ENCODE data around the gene TTC28. TPM values are rescaled to one million over a fixed set of nuclear protein-coding genes. Genes with fewer than 3 reads are reported as not detected.
A peak's percentile ranks its signal among the peaks of the same experiment; 100 is the strongest.

Gene TTC28
- total RNA-seq, 4 donors from 2014 or later: 35.1 to 138 (median 50.8) TPM

- H3K9me3 ChIP-seq: no peaks in the 10 kb centered on the region
Observed at GRCh38 chr22:28329186-28330073, 350.2 kb downstream of the TTC28 start.

GRCh38 chr22:28328756-28329155 lies 350.9 kb downstream of the TTC28 start:
- Histone ChIP-seq H3K4me1 (peaks cover 0 to 36% (median 0%) of the 10 kb centered on the region in 3 donors), H3K4me3 (no peak overlapping the region), H3K27me3 (no peaks in the 10 kb centered on the region), H3K27ac (no peak overlapping the region), H3K36me3 (no peaks in the 10 kb centered on the region), H3K9me3 (no peaks in the 10 kb centered on the region)
- 86 to 93% methylated on average over 1 of the region's 1 CpG for WGBS, 2 donors (ENCODE audit: low coverage in 1 of 2)
- ATAC-seq: no peak
- no peak for TF ChIP-seq POLR2AphosphoS5 (IDR thresholded peaks at IDR 0.05)
- TF ChIP-seq EP300 (IDR thresholded peaks at IDR 0.05): no peak
- TF ChIP-seq POLR2A (IDR thresholded peaks at IDR 0.05): no peak
- TF ChIP-seq CTCF (IDR thresholded peaks at IDR 0.05): no peak

More at GRCh38 chr22:28329186-28330073, 350.2 kb downstream of the TTC28 start:
- TF ChIP-seq POLR2A (IDR thresholded peaks at IDR 0.05) (no peak), CTCF (IDR thresholded peaks at IDR 0.05) (no peak), EP300 (IDR thresholded peaks at IDR 0.05) (no peak), POLR2AphosphoS5 (IDR thresholded peaks at IDR 0.05) (no peak)
- peak; percentile 70 for ATAC-seq
- H3K27me3 ChIP-seq: no peaks in the 10 kb centered on the region
- H3K36me3 ChIP-seq: no peaks in the 10 kb centered on the region
- H3K4me3 ChIP-seq: no peak overlapping the region
- no peak overlapping the region for H3K27ac ChIP-seq
- 61 to 80% methylated on average over 3 of the region's 3 CpGs for WGBS, 2 donors (ENCODE audit: low coverage in 1 of 2)
- peaks cover 0 to 36% (median 0%) of the 10 kb centered on the region in 3 donors for H3K4me1 ChIP-seq

DNA sequence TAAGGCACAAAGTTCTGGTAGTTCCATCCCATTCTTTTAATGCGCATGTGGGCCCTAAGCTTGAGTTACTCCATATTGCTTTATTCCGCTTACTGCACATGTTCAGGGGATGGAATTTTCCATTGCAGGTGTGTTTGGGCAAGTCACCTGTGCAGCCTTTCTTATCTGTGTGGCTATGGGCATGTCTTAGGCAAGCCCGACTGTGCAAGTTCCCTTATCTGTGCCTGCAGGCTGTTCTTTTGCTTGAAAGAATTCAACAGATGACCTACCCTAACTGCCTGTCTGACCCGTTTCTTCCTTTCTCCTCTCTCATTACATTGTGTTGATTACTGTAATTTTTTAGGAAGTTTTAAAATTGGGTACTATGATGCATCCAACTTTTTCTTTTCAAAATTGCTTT lies 363.6 kb downstream of the TTC28 start:
- TF ChIP-seq POLR2A (IDR thresholded peaks at IDR 0.05) (no peak), POLR2AphosphoS5 (IDR thresholded peaks at IDR 0.05) (no peak), EP300 (IDR thresholded peaks at IDR 0.05) (no peak), CTCF (IDR thresholded peaks at IDR 0.05) (no peak)
- 92 to 95% methylated on average over 4 of the region's 4 CpGs for WGBS, 2 donors (ENCODE audit: low coverage in 1 of 2)
- Histone ChIP-seq H3K36me3 (no peaks in the 10 kb centered on the region), H3K27me3 (no peaks in the 10 kb centered on the region), H3K4me1 (peaks cover 0 to 9% (median 0%) of the 10 kb centered on the region in 3 donors), H3K9me3 (no peaks in the 10 kb centered on the region), H3K27ac (no peak overlapping the region), H3K4me3 (no peak overlapping the region)
- no peak for ATAC-seq

DNA sequence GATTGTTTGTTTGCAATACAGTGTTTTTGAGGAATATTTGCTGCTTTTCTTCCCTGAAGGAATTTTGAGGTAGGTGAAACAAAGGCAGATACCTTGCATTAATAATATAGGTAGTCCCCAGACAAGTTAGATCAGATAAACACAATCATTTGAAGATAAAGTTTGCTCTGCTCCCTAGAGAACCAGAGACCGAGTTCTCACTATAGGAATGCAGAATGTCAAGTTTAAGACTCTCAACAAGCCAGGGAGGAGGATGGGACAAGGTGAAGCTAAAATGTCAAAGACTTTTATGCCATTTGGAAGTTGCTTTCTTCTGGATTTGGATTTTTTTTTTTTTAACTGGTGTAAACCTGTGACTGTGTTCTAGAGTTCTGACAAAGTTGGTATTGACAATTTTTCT lies 364.7 kb downstream of the TTC28 start:
- 78 to 91% methylated on average over 1 of the region's 1 CpG for WGBS, 2 donors (ENCODE audit: low coverage in 1 of 2)
- H3K27ac ChIP-seq: no peak overlapping the region
- no peaks in the 10 kb centered on the region for H3K9me3 ChIP-seq
- no peaks in the 10 kb centered on the region for H3K36me3 ChIP-seq
- ATAC-seq: no peak
- no peak overlapping the region for H3K4me3 ChIP-seq
- H3K27me3 ChIP-seq: no peaks in the 10 kb centered on the region
- H3K4me1 ChIP-seq: peaks cover 0 to 2% (median 0%) of the 10 kb centered on the region in 3 donors
- no peak for TF ChIP-seq EP300 (IDR thresholded peaks at IDR 0.05)
- TF ChIP-seq CTCF (IDR thresholded peaks at IDR 0.05): no peak
- no peak for TF ChIP-seq POLR2AphosphoS5 (IDR thresholded peaks at IDR 0.05)
- no peak for TF ChIP-seq POLR2A (IDR thresholded peaks at IDR 0.05)

- ATAC-seq: no peak
Observed at GRCh38 chr22:28310299-28310698, 369.3 kb downstream of the TTC28 start.

More at GRCh38 chr22:28310299-28310698, 369.3 kb downstream of the TTC28 start:
- H3K4me1 ChIP-seq: no peaks in the 10 kb centered on the region
- peaks cover 0 to 7% of the 10 kb centered on the region in 2 donors for H3K36me3 ChIP-seq
- no peak overlapping the region for H3K4me3 ChIP-seq
- TF ChIP-seq POLR2A (IDR thresholded peaks at IDR 0.05) (no peak), POLR2AphosphoS5 (IDR thresholded peaks at IDR 0.05) (no peak), CTCF (IDR thresholded peaks at IDR 0.05) (no peak)
- no peaks in the 10 kb centered on the region for H3K9me3 ChIP-seq
- 60 to 100% methylated on average over 1 of the region's 1 CpG for WGBS, 2 donors (ENCODE audit: low coverage in 1 of 2)
- H3K27ac ChIP-seq: no peak overlapping the region
- H3K27me3 ChIP-seq: no peaks in the 10 kb centered on the region

Measured in gastroesophageal sphincter (tissue), 4 donors.